Nephron (organoid): ENCODE results near the gene TMEFF1.

Source experiments
- H3K27ac Mint-ChIP-seq, 3 experiments: 2 replicates each; pipeline ENCODE4 v1.8.0; 2020; ENCODE audit warnings: mixed read lengths in 3 of 3, mild to moderate bottlenecking in 2 of 3, moderate library complexity in 1 of 3
- H3K27me3 Mint-ChIP-seq: 2 replicates; pipeline ENCODE4 v1.8.0; 2021; ENCODE audit warnings: low read depth, mild to moderate bottlenecking, moderate library complexity, mixed read lengths
- H3K36me3 Mint-ChIP-seq: 2 replicates; pipeline ENCODE4 v1.8.0; 2020; ENCODE audit warnings: low read depth, mixed read lengths
- H3K4me1 Mint-ChIP-seq: 2 replicates; pipeline ENCODE4 v1.8.0; 2020; ENCODE audit warnings: mixed read lengths
- H3K4me3 Mint-ChIP-seq, 3 experiments: 2 replicates each; pipeline ENCODE4 v1.8.0; 2020; ENCODE audit warnings: mild to moderate bottlenecking in 3 of 3, mixed read lengths in 3 of 3, moderate library complexity in 2 of 3
- H3K9me3 Mint-ChIP-seq: 2 replicates; pipeline ENCODE4 v1.8.0; 2020; ENCODE audit warnings: mixed read lengths
- TF ChIP-seq, protein P1 (sequence below), 3 experiments: fragments of 200-600 bp; sonication (generic); IDR thresholded peaks; one replicate each; pipeline ENCODE4 v1.5.0; 2021; ENCODE audit warnings: antibody characterized with exemption in 3 of 3; ENCODE audit not compliant: unreplicated experiment in 3 of 3

TMEFF1 gene

DNA sequence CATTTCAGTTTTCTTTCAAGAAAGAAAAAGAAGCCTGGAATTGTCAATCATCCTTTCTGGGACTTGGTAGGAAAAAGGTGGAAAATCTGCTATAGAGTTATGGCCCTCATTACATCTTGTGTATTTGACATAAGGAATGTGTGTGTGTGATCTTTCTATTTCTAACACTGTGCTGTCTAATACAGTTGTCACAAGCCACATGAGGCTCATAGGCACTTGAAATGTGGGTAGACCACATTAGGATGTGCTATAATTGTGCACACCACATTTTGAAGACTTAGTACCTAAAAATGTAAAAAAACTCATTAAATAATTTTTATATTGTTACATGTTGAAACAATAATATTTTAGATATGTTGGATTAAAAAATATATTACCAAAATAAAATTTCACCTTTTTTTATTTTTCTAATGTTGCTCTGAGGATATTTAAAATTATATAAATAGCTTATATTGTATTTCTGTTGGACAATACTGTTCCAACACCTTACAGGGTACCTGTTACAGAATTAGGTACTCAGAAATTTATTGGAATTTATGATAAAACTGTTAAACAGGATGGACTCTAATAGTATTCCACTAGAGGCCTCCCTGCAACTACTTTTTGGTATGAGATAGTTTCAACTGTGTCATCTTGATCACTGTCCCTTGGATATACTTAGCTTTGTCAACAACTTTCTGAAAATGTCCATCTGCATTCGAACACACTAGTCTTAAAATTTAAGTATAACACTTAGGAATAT is 27.6 kb upstream of the TMEFF1 start:
- TF ChIP-seq, protein P1, sequence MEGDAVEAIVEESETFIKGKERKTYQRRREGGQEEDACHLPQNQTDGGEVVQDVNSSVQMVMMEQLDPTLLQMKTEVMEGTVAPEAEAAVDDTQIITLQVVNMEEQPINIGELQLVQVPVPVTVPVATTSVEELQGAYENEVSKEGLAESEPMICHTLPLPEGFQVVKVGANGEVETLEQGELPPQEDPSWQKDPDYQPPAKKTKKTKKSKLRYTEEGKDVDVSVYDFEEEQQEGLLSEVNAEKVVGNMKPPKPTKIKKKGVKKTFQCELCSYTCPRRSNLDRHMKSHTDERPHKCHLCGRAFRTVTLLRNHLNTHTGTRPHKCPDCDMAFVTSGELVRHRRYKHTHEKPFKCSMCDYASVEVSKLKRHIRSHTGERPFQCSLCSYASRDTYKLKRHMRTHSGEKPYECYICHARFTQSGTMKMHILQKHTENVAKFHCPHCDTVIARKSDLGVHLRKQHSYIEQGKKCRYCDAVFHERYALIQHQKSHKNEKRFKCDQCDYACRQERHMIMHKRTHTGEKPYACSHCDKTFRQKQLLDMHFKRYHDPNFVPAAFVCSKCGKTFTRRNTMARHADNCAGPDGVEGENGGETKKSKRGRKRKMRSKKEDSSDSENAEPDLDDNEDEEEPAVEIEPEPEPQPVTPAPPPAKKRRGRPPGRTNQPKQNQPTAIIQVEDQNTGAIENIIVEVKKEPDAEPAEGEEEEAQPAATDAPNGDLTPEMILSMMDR (IDR thresholded peaks at IDR 0.05; ENCODE audit: unreplicated experiment in 3 of 3) = no peak
- Mint-ChIP-seq H3K4me1 (peaks cover 14% of the 10 kb centered on the region), H3K27ac (no peak overlapping the region), H3K27me3 (no peaks in the 10 kb centered on the region), H3K4me3 (no peak overlapping the region), H3K9me3 (no peaks in the 10 kb centered on the region), H3K36me3 (peaks cover 36% of the 10 kb centered on the region)

DNA sequence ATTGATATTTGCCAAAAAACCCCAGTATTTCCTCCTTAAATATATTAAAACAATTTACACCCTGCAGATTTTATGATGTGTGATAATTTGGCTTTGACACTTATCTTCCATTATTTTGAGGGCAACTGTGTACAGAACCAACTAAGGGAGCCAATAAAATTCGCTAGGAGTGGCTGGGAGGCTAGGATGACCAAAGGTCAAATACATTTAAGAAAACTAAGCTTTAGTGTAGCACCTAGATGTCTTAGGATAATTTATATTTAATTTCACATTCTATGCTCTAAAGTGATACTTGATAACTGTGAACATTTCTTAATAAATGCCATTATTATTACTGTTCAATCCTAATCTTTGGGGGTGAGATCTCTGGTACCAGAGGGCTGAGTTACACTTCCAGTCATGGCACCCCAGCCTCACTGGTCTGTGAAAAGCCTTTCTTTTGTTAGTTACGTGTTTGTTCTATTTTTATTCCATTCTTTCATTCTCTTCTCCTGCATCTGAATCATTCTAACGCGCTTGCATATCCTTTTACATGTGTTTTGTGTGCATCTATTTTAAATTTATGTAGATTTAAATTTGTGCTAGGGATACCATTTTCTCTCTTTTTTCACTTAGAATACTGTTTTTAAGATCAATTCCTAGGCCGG is 26.9 kb upstream of the TMEFF1 start:
- Mint-ChIP-seq H3K27me3 (no peaks in the 10 kb centered on the region), H3K27ac (no peak overlapping the region), H3K4me3 (no peak overlapping the region), H3K4me1 (peaks cover 14% of the 10 kb centered on the region), H3K9me3 (no peaks in the 10 kb centered on the region), H3K36me3 (peaks cover 43% of the 10 kb centered on the region)
- TF ChIP-seq, protein P1 (IDR thresholded peaks at IDR 0.05; ENCODE audit: unreplicated experiment in 3 of 3) = no peak

DNA sequence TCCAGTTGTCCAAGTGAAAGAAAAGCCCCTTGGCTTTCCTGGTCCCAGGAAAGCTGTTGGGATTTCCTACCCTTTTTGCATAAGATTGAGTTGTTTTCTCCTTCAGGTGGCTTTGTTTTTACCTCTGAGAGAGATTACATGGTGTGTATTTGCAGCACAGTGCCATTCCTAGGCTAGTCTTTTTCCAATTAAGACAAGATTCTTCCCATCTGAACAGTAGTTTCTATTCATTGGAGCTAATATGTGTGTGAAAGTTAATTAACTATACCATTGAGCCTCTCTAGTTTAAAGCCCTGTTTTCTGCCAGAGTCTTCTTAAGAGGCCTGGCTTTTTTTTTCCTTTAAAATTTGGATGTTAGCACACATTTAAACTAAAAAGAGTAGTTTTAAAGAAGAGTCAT is 25.9 kb upstream of the TMEFF1 start:
- H3K36me3 Mint-ChIP-seq = peaks cover 49% of the 10 kb centered on the region
- no peaks in the 10 kb centered on the region for H3K27me3 Mint-ChIP-seq
- H3K9me3 Mint-ChIP-seq = peaks cover 3% of the 10 kb centered on the region
- no peak overlapping the region for H3K27ac Mint-ChIP-seq
- peaks cover 9% of the 10 kb centered on the region for H3K4me1 Mint-ChIP-seq
- no peak overlapping the region for H3K4me3 Mint-ChIP-seq
- TF ChIP-seq, protein P1 (IDR thresholded peaks at IDR 0.05; ENCODE audit: unreplicated experiment in 3 of 3) = no peak

DNA sequence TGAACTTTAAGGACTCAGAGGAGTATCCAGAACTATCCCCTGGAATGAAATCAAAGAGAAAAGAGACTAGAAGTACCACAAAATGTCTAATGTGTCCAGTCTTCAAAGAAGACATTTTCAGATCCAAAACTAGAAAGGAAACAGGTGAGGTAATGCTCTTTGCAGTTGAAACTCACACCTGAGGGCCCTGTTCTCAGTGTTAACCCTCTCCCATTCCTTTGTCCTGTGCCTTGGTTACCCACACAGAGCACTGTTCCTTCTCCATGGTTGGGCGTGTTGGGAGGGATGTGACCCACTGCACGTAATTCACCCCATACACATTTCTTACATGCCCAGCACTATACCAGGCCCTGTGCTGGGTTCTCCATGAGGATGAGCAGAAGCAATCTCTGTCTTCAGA is 24.7 kb upstream of the TMEFF1 start:
- Mint-ChIP-seq H3K9me3 (peaks cover 3% of the 10 kb centered on the region), H3K4me3 (no peak overlapping the region), H3K27me3 (no peaks in the 10 kb centered on the region), H3K4me1 (peaks cover 6% of the 10 kb centered on the region), H3K36me3 (peaks cover 59% of the 10 kb centered on the region), H3K27ac (no peak overlapping the region)
- TF ChIP-seq, protein P1 (IDR thresholded peaks at IDR 0.05; ENCODE audit: unreplicated experiment in 3 of 3) = no peak

GRCh38 chr9:100449420-100449819 is 23.5 kb upstream of the TMEFF1 start:
- Mint-ChIP-seq H3K9me3 (peaks cover 3% of the 10 kb centered on the region), H3K4me3 (no peak overlapping the region), H3K27me3 (no peaks in the 10 kb centered on the region), H3K4me1 (peaks cover 2% of the 10 kb centered on the region), H3K27ac (no peak overlapping the region), H3K36me3 (peaks cover 67% of the 10 kb centered on the region)
- TF ChIP-seq, protein P1 (IDR thresholded peaks at IDR 0.05; ENCODE audit: unreplicated experiment in 3 of 3) = no peak

DNA sequence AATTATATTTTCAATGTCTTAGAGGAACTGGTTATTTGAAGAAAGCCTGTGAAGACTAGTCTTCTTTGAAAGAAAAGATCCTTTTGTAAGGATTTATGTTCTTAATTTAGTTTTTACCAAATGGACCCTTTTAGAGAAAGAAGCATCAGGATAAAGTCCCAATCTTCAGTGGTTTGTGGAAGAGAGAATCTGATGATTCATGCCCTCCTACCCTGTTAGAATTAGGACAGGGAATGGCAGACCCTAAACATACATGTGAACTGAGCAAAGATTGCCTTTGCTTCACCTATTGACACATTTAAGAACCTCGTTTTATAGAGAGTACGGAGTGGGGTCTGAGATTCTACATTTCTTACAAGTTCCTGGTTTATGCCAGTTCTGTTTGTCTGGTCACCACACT is 20.1 kb upstream of the TMEFF1 start:
- Mint-ChIP-seq H3K36me3 (peaks cover 67% of the 10 kb centered on the region), H3K4me3 (no peak overlapping the region)

More for the DNA sequence above, 20.1 kb upstream of the TMEFF1 start:
- TF ChIP-seq, protein P1 (IDR thresholded peaks at IDR 0.05; ENCODE audit: unreplicated experiment in 3 of 3) = no peak
- Mint-ChIP-seq H3K27me3 (no peaks in the 10 kb centered on the region), H3K27ac (no peak overlapping the region), H3K4me1 (no peaks in the 10 kb centered on the region), H3K9me3 (peaks cover 3% of the 10 kb centered on the region)
